Activated CD8-positive, alpha-beta memory T cell treated with anti-CD3 and anti-CD28 coated beads, Interleukin-2, amount 50 U/mL, for 24 hours (primary cell): ENCODE results near the gene PRMT1.

Experiments
- DNase-seq: peaks from one replicate; pipeline ENCODE4 v3.0.0-alpha.2; 2020; ENCODE audit errors: extremely low read depth

Gene PRMT1

GRCh38 chr19:49651029-49651819 is 25.8 kb upstream of the PRMT1 start:
- DNase-seq: no peak

GRCh38 chr19:49651820-49652550 is 25.1 kb upstream of the PRMT1 start:
- no peak for DNase-seq

GRCh38 chr19:49652551-49653465 is 24.3 kb upstream of the PRMT1 start:
- no peak for DNase-seq

DNA sequence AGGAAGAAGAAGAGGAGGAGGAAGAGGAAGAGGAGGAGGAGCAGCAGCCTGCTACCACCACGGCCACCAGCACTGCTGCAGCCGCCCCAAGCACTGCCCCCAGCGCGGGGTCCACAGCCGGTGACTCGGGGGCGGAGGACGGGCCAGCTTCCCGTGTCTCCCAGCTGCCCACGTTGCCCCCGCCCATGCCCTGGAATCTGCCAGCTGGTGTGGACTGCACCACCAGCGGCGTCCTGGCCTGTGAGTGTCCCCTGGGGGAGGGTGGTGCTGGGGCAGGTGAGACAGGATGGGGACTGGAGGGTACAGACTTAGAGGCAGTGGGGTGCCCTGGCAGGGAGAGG is 23.6 kb upstream of the PRMT1 start:
- DNase-seq: no peak

GRCh38 chr19:49654581-49654980 is 22.5 kb upstream of the PRMT1 start:
- DNase-seq: no peak

GRCh38 chr19:49655570-49656455 is 21.3 kb upstream of the PRMT1 start:
- no peak for DNase-seq

DNA sequence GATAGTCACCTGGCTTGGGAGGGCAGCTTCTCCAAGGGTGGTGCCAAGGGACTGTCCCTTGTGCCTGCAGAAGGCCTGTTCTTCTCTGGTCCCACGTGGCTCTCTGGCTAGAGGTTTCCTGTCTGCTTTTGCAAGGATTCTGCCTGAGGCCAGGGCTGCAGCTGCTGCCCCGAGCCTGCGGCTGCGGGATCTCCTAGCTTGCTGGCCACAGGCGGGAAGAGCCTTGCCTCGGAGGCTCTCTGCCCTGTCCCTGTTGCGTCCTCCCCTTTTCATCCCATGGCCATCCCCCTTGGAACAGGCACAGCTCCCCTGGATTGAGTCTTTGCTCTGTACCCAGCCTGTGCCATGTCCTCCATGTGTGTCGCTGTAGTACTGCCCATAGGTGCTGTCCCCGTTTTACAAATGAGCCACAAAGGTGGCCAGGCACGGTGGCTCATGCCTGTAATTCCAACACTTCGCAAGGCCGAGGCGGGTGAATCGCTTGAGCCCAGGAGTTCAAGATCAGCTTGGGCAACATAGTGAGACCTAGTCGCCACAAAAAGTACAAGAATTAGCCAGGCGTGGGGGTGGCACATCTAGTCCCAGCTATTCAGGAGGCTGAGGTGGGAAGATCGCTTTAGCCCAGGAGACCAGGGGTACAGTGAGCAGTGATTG is 20.5 kb upstream of the PRMT1 start:
- no peak for DNase-seq

DNA sequence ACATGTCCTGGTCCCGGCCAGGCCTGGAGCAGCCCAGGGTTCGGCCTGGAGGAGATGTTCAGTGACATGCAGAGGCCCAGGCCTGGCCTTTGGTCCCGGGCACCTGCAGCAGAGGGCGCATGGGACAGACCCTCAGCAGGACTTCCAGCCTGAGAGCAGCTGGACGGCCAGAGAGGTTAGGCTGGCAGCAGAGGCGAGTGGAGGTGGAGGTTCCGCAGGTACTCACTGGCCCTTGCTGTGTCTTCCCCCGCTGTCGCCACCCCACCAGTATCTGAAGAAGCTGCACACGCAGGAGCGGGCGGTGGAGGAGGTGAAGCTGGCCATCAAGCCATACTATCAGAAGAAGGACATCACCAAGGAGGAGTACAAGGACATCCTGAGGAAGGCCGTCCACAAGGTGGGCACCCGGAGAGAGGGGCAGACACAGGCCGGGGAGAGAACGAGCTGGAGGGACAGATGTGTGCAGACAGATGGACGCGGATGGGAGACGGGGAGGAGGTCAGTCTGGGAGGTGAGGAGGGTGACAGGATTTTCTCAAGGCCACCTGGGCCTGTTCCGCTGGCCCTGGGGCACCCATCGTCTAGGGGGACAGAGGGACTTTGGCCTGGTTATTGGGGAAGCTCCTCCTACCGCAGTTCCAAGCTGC is 19.5 kb upstream of the PRMT1 start:
- DNase-seq: no peak

DNA sequence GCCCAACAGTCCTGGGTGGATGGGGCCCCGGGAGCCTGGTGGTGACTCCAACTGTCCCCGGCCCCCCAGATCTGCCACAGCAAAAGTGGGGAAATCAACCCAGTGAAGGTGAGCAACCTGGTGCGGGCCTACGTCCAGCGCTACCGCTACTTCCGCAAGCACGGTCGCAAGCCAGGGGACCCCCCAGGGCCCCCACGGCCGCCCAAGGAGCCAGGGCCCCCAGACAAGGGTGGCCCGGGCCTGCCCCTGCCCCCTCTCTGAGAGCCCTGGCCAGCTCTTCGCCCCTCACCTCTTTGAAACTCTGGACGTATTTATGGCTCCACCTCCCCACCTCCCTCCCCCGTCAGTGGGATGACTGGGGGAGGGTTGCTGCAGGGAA is 18.9 kb upstream of the PRMT1 start:
- DNase-seq: no peak

GRCh38 chr19:49658566-49659442 is 18.3 kb upstream of the PRMT1 start:
- no peak for DNase-seq

GRCh38 chr19:49660338-49660961 is 16.6 kb upstream of the PRMT1 start:
- DNase-seq: no peak

GRCh38 chr19:49662011-49662410 is 15.1 kb upstream of the PRMT1 start:
- no peak for DNase-seq

GRCh38 chr19:49663224-49663623 is 13.8 kb upstream of the PRMT1 start:
- DNase-seq: no peak

DNA sequence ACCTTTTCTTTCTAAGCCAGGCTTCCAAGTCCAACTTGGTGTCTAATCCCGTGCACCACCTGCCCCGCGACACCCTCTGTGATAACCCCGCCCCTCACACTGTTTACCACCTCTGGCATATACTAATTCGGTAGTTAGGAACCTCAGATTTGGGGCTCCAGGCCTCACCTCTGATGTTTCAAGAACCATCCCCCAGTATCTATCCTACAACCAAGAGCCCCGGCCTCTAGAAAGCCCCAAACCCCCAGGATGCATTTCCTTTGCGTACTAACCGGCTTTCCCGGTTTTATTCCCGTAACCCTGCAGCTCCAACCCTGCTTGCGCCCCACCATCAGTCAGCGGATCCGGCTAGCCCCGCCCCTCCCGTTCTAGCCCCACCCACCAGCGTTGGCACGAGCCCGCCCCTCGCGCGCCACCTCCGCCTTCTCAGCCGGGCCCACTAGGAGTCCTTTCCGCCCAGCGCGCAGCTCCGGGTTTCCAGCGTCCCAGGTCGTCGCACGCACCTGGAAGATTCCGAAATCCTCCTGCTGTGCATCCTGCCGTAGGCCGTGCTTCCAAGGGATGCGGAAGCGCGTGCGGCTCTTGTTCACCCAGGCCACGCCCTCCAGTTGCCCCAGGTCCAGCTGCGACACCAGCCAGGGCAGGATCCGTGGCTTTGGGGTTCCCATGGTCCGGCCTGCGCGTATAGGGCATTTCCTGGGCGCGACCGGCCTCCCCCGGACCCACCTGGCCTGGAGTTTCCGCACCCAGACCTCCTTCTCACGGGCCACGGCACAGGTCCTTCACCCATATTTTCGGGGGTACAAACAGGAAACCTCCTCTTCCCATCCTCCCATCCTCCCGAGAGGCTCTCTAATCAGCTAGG is 12.7 kb upstream of the PRMT1 start:
- peak; percentile 75 for DNase-seq

GRCh38 chr19:49665036-49665350 is 12.1 kb upstream of the PRMT1 start:
- no peak for DNase-seq

- DNase-seq: peak; percentile 98
Measured at GRCh38 chr19:49665351-49666119, 11.5 kb upstream of the PRMT1 start, which contains the start of the genes BCL2L12 and IRF3. Gene BCL2L12, plus strand, starts transcription at chr19:49665933. Its CDS starts 760 bp downstream, at chr19:49666693. Gene IRF3, minus strand, starts transcription at chr19:49665857. Its CDS starts 1,019 bp downstream, at chr19:49664838.

DNA sequence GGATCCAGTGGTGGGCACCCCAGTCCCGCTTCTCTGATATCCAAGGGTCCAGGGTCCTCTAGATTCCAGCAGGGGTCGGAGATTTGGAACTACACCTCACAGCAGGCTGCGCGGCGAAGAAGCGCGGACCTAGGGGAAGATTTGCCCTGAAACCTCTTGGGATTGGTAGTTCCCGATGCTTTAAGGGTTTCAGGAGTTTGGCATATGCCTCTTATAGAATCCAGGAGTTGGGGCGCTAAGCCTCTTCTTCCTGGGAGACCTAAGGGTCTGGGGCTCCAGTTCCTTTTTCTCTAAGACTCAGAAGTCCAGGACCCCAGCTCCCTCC is 11.0 kb upstream of the PRMT1 start:
- DNase-seq: no peak
